ENCODE data around the gene SF3A2.

DNA sequence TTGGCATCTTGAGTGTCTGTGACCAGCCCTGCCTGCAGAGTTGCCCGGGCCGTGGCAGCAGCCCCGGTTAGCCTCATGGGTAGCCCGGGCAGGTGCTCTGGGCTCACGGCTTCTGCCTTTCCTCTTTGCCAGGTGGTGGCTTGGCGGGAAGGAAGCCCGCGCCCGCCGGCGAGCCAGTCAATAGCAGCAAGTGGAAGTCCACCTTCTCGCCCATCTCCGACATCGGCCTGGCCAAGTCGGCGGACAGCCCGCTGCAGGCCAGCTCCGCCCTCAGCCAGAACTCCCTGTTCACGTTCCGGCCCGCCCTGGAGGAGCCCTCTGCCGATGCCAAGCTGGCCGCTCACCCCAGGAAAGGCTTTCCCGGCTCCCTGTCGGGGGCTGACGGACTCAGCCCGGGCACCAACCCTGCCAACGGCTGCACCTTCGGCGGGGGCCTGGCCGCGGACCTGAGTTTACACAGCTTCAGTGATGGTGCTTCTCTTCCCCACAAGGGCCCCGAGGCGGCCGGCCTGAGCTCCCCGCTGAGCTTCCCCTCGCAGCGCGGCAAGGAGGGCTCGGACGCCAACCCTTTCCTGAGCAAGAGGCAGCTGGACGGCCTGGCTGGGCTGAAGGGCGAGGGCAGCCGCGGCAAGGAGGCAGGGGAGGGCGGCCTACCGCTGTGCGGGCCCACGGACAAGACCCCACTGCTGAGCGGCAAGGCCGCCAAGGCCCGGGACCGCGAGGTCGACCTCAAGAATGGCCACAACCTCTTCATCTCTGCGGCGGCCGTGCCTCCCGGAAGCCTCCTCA is 10.4 kb upstream of the SF3A2 start:
- TF ChIP-seq, protein P1, sequence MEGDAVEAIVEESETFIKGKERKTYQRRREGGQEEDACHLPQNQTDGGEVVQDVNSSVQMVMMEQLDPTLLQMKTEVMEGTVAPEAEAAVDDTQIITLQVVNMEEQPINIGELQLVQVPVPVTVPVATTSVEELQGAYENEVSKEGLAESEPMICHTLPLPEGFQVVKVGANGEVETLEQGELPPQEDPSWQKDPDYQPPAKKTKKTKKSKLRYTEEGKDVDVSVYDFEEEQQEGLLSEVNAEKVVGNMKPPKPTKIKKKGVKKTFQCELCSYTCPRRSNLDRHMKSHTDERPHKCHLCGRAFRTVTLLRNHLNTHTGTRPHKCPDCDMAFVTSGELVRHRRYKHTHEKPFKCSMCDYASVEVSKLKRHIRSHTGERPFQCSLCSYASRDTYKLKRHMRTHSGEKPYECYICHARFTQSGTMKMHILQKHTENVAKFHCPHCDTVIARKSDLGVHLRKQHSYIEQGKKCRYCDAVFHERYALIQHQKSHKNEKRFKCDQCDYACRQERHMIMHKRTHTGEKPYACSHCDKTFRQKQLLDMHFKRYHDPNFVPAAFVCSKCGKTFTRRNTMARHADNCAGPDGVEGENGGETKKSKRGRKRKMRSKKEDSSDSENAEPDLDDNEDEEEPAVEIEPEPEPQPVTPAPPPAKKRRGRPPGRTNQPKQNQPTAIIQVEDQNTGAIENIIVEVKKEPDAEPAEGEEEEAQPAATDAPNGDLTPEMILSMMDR (IDR thresholded peaks at IDR 0.05; ENCODE audit: low read depth, low read length, missing input control), result no peak
- no peak for TF ChIP-seq RXRA (IDR thresholded peaks at IDR 0.05)
- no peak for TF ChIP-seq TAF1 (conservative IDR thresholded peaks at IDR 0.05)
- TF ChIP-seq JUND (IDR thresholded peaks at IDR 0.05), result no peak
- no peak for TF ChIP-seq SP1 (IDR thresholded peaks at IDR 0.05)
- TF ChIP-seq HNF4A (conservative IDR thresholded peaks at IDR 0.05), result no peak
- TF ChIP-seq NR2F2 (IDR thresholded peaks at IDR 0.05), result no peak
- TF ChIP-seq EGR1 (IDR thresholded peaks at IDR 0.05; ENCODE audit: low read depth in 2 of 2), result no peak
- TF ChIP-seq, protein P2, sequence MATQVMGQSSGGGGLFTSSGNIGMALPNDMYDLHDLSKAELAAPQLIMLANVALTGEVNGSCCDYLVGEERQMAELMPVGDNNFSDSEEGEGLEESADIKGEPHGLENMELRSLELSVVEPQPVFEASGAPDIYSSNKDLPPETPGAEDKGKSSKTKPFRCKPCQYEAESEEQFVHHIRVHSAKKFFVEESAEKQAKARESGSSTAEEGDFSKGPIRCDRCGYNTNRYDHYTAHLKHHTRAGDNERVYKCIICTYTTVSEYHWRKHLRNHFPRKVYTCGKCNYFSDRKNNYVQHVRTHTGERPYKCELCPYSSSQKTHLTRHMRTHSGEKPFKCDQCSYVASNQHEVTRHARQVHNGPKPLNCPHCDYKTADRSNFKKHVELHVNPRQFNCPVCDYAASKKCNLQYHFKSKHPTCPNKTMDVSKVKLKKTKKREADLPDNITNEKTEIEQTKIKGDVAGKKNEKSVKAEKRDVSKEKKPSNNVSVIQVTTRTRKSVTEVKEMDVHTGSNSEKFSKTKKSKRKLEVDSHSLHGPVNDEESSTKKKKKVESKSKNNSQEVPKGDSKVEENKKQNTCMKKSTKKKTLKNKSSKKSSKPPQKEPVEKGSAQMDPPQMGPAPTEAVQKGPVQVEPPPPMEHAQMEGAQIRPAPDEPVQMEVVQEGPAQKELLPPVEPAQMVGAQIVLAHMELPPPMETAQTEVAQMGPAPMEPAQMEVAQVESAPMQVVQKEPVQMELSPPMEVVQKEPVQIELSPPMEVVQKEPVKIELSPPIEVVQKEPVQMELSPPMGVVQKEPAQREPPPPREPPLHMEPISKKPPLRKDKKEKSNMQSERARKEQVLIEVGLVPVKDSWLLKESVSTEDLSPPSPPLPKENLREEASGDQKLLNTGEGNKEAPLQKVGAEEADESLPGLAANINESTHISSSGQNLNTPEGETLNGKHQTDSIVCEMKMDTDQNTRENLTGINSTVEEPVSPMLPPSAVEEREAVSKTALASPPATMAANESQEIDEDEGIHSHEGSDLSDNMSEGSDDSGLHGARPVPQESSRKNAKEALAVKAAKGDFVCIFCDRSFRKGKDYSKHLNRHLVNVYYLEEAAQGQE (IDR thresholded peaks at IDR 0.05), result no peak
